Gastroesophageal sphincter (tissue), 3 donors: ENCODE measurements around the gene EPHA8.

Experiments used
- CTCF ChIP-seq, 4 experiments: fragments of 200-600 bp in 2 of 4; fragments of 450-650 bp in 2 of 4; sonication (generic) in 1 of 4; IDR thresholded peaks; one replicate each; pipeline ENCODE4 v1.5.1; 2017 to 2019; ENCODE audit warnings: antibody characterized with exemption in 4 of 4, mild to moderate bottlenecking in 2 of 4, moderate library complexity in 2 of 4
- POLR2A ChIP-seq, 2 donors: fragments of 450-650 bp; IDR thresholded peaks; one replicate each; pipeline ENCODE4 v1.6.1; 2017; ENCODE audit warnings: antibody characterized with exemption in 2 of 2, mild to moderate bottlenecking in 2 of 2, moderate library complexity in 1 of 2

- TF ChIP-seq CTCF (IDR thresholded peaks at IDR 0.05) (no peak), POLR2A (IDR thresholded peaks at IDR 0.05) (no peak)
Observed at GRCh38 chr1:22608361-22608760, 45.1 kb downstream of the EPHA8 start.
